ENCODE data around the gene PPP2R5B.

Gene PPP2R5B

DNA sequence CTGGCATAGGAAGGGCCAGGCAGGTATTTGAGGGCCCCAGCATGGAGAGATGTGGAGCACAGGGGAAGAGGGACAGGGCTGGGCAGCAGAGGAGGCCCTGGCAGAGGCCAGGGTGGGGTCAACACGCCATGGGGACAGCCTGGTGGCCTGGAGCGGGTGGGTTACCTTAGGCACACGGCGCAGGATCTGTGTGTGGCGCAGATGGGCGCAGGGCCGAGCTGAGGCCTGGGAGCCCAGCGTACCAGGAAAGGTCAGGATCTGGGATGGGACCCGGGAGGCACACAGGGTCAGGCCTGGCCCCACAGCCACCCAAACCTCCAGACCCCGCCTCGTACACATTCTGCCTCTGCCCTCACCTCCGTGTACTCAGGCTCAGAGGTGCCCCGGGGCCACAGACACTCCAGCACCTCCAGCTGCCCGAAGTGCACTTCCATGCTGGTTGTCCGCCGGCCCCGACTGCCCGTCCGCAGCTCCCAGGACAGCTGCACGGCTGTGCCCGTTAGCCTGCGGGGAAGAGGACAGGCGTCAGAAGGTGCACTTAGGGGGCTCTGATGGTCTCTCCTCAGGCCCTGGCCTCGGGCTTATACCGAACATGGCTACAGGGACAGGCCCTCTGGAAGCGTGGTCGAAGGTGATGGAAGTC, 13.9 kb upstream of the PPP2R5B start:
- no peak overlapping the region for H3K27ac ChIP-seq
- no peak overlapping the region for H3K4me3 ChIP-seq
- no peaks in the 10 kb centered on the region for H3K9me3 ChIP-seq (ENCODE audit: low read depth, low read length)
- TF ChIP-seq FOXP2 (optimal IDR thresholded peaks at IDR 0.05; ENCODE audit: control extremely low read depth, extremely low read length, insufficient read depth) (no peak), EZH2 (IDR thresholded peaks at IDR 0.05) (no peak), POLR2AphosphoS5 (IDR thresholded peaks at IDR 0.05; ENCODE audit: borderline replicate concordance, low read depth, low read length) (no peak)
- no peaks in the 10 kb centered on the region; the same call in 1 of the 2 replicates for H3K36me3 ChIP-seq (ENCODE audit: insufficient read depth, low read length)
- DNase-seq (ENCODE audit: low read depth, low spot score), result no peak
- no peak overlapping the region for H3K9ac ChIP-seq (ENCODE audit: insufficient read length)

DNA sequence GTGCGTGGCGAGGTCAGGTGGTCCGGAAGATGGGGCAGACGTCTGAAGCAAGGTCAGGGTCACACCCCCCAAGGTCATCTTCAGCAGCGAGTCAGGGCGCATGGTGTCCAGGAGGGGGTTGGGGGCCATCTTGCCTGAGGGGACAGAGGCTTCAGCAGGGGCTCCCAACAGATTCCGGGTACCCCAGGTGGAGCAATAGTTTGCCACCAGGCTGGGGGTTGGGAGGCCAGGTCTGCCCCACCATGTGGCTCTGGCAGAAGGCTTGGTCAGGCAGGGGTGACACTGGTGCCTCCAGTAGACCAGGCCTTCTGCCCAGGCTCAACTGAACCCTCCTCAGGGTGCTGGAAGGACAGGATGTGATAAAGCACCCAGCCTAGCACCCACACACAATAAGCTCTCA, 13.3 kb upstream of the PPP2R5B start:
- TF ChIP-seq EZH2 (IDR thresholded peaks at IDR 0.05) (no peak), FOXP2 (optimal IDR thresholded peaks at IDR 0.05; ENCODE audit: control extremely low read depth, extremely low read length, insufficient read depth) (no peak), POLR2AphosphoS5 (IDR thresholded peaks at IDR 0.05; ENCODE audit: borderline replicate concordance, low read depth, low read length) (no peak)
- no peak for DNase-seq (ENCODE audit: low read depth, low spot score)
- H3K27ac ChIP-seq, result no peak overlapping the region
- no peaks in the 10 kb centered on the region for H3K9me3 ChIP-seq (ENCODE audit: low read depth, low read length)
- no peak overlapping the region for H3K9ac ChIP-seq (ENCODE audit: insufficient read length)
- H3K36me3 ChIP-seq (ENCODE audit: insufficient read depth, low read length), result no peaks in the 10 kb centered on the region; the same call in 1 of the 2 replicates
- no peak overlapping the region for H3K4me3 ChIP-seq

DNA sequence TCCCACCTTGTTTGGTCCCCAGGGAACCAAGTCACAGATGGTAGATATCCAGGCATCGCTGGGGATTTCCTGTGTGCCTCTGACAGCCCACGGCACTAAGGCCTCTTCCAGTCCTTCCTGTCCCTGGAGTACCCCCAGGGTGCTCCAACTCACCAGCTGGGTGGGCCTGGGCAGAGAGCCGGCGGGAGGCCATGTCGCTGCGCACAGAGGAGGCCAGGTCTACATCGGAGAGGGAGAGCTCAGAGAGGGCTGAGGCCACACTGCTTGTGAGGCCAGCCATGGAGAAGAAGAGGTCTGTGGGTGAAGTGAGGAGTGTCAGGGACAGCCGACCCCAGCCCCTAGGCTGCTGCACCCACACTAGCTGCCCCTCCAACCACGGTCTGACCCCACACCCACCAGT, 12.8 kb upstream of the PPP2R5B start:
- no peak overlapping the region for H3K9ac ChIP-seq (ENCODE audit: insufficient read length)
- no peaks in the 10 kb centered on the region for H3K9me3 ChIP-seq (ENCODE audit: low read depth, low read length)
- no peak for DNase-seq (ENCODE audit: low read depth, low spot score)
- no peak overlapping the region for H3K27ac ChIP-seq
- no peaks in the 10 kb centered on the region; the same call in 1 of the 2 replicates for H3K36me3 ChIP-seq (ENCODE audit: insufficient read depth, low read length)
- no peak overlapping the region for H3K4me3 ChIP-seq
- TF ChIP-seq POLR2AphosphoS5 (IDR thresholded peaks at IDR 0.05; ENCODE audit: borderline replicate concordance, low read depth, low read length), result no peak

DNA sequence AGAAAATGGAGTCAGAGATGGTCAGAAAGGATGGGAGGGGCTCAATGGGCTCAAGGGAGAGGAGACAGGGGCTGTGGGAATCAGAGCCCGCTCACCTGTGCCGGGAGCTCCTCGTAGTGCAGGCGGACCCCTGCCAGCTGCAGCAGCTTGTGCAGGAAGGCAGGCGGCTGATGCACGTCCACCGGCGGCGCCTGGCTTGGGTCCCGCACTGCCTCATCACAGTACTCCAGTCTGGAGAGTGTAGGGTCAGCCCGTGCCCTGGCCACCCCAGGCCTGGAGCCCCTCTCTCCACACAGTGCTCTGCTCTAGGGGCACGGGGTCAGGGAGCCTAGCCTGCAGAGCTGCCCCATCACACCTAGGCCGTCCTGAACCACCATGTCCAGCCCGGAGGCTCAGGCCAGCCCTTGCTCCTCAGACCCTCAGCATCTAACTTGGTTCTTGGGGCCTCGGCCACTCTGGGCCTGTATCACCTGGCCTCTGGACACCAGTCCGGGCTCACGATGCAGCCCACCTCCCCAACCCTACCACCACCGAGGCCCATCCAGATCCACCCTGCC, 11.2 kb upstream of the PPP2R5B start:
- no peaks in the 10 kb centered on the region; the same call in 1 of the 2 replicates for H3K36me3 ChIP-seq (ENCODE audit: insufficient read depth, low read length)

DNA sequence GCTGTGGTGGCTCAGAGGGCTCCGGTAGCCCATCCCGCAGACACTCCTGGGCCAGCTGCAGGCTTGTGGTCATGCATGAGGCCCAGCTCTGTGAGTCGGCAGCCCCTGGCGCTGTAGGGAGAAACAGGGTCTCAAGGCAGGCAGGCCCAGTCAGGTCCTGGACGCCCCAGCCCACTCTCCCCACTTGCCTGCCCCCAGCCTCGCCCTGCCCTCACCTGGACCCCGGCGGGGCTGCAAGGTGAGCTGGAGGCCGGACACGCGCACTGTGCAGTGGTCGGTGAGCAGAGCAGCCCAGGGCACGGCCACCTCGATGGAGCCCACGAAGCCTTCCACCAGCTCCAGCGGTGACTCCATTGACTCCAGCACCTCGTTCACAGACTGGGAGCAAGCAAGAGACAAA, 10.4 kb upstream of the PPP2R5B start:
- Histone ChIP-seq H3K9ac (ENCODE audit: insufficient read length) (no peak overlapping the region), H3K9me3 (ENCODE audit: low read depth, low read length) (no peaks in the 10 kb centered on the region), H3K4me3 (no peak overlapping the region), H3K36me3 (ENCODE audit: insufficient read depth, low read length) (no peaks in the 10 kb centered on the region; the same call in 1 of the 2 replicates), H3K27ac (no peak overlapping the region)
- no peak for DNase-seq (ENCODE audit: low read depth, low spot score)
- TF ChIP-seq POLR2AphosphoS5 (IDR thresholded peaks at IDR 0.05; ENCODE audit: borderline replicate concordance, low read depth, low read length) (no peak), EZH2 (IDR thresholded peaks at IDR 0.05) (no peak), FOXP2 (optimal IDR thresholded peaks at IDR 0.05; ENCODE audit: control extremely low read depth, extremely low read length, insufficient read depth) (no peak)

More for the DNA sequence above, 11.2 kb upstream of the PPP2R5B start:
- no peak overlapping the region for H3K4me3 ChIP-seq
- no peak overlapping the region for H3K27ac ChIP-seq
- no peak overlapping the region for H3K9ac ChIP-seq (ENCODE audit: insufficient read length)
- no peaks in the 10 kb centered on the region for H3K9me3 ChIP-seq (ENCODE audit: low read depth, low read length)
- no peak for DNase-seq (ENCODE audit: low read depth, low spot score)
- TF ChIP-seq POLR2AphosphoS5 (IDR thresholded peaks at IDR 0.05; ENCODE audit: borderline replicate concordance, low read depth, low read length) (no peak), FOXP2 (optimal IDR thresholded peaks at IDR 0.05; ENCODE audit: control extremely low read depth, extremely low read length, insufficient read depth) (no peak), EZH2 (IDR thresholded peaks at IDR 0.05) (no peak)

DNA sequence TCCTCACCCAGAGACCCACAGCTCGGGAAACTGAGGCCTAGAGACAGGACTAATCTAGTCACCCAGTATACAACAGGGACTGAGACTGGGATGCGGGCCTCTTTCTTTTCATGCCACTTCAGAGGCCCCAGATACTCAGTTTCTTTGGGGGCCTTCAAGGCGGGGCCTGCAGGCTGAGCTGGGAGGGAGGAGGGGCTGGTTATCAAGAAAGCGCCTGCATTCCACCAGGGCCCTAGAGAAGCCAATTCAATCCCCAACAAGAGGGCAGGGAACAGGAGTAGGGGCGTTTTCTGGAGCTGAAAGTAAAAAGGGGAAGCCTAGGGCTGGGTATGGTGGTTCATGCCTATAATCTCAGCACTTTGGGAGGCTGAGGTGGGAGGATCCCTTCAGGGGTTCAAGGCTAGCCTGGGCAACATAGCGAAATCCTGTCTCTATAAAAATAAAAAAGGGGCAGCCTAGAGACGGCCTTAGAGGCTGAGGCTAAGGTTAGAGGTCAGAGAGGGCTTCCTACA, 9.1 kb upstream of the PPP2R5B start:
- Histone ChIP-seq H3K9me3 (ENCODE audit: low read depth, low read length) (no peaks in the 10 kb centered on the region), H3K9ac (ENCODE audit: insufficient read length) (peak overlapping the region; percentile 20), H3K4me3 (peak overlapping the region; percentile 82), H3K36me3 (ENCODE audit: insufficient read depth, low read length) (no peaks in the 10 kb centered on the region; the same call in 1 of the 2 replicates), H3K27ac (no peak overlapping the region)
- no peak for DNase-seq (ENCODE audit: low read depth, low spot score)
- TF ChIP-seq POLR2AphosphoS5 (IDR thresholded peaks at IDR 0.05; ENCODE audit: borderline replicate concordance, low read depth, low read length) (no peak), EZH2 (IDR thresholded peaks at IDR 0.05) (no peak)

DNA sequence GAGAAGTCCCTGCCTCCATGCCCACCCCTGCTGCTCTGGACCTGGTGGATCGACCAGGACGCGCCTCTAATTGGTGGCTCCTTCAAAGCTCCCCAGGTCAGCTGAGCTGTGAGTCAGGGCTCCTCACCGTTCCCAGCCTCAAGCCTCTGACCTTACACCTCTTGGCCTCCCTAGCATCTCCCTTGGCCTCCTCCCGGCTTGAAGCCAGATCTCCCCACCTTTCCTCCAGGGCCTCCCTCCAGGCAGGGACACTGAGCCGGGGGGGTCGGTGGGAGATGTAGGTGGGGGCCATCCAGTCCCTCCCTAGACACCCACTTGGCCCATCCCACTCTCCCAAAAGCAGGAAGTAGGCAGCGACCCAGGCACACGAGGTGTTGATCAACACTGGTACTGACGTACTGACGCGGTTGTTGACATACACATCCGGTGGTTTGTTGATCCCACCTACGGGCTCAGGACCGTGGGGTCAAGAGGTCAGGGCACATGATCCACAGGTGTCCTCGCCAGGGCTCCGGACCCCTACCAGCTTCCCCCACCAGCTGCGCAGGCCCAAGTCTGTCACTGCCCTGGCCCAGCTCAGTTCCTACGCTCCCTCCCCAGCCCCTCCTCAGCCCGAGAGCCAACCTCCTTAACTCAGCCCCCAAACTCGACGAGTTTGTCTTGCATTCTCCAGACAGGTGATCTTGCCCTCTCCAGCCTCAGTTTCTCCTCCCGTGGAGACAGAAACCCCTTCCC, 8.3 kb upstream of the PPP2R5B start:
- peak overlapping the region; percentile 89 for H3K9ac ChIP-seq (ENCODE audit: insufficient read length)
- no peak overlapping the region for H3K27ac ChIP-seq
- DNase-seq (ENCODE audit: low read depth, low spot score), result no peak
- TF ChIP-seq FOXP2 (optimal IDR thresholded peaks at IDR 0.05; ENCODE audit: control extremely low read depth, extremely low read length, insufficient read depth) (peak; percentile 16), EZH2 (IDR thresholded peaks at IDR 0.05) (no peak)
- peak overlapping the region; percentile 82 for H3K4me3 ChIP-seq
- H3K36me3 ChIP-seq (ENCODE audit: insufficient read depth, low read length), result no peaks in the 10 kb centered on the region; the same call in 1 of the 2 replicates
- no peaks in the 10 kb centered on the region for H3K9me3 ChIP-seq (ENCODE audit: low read depth, low read length)

DNA sequence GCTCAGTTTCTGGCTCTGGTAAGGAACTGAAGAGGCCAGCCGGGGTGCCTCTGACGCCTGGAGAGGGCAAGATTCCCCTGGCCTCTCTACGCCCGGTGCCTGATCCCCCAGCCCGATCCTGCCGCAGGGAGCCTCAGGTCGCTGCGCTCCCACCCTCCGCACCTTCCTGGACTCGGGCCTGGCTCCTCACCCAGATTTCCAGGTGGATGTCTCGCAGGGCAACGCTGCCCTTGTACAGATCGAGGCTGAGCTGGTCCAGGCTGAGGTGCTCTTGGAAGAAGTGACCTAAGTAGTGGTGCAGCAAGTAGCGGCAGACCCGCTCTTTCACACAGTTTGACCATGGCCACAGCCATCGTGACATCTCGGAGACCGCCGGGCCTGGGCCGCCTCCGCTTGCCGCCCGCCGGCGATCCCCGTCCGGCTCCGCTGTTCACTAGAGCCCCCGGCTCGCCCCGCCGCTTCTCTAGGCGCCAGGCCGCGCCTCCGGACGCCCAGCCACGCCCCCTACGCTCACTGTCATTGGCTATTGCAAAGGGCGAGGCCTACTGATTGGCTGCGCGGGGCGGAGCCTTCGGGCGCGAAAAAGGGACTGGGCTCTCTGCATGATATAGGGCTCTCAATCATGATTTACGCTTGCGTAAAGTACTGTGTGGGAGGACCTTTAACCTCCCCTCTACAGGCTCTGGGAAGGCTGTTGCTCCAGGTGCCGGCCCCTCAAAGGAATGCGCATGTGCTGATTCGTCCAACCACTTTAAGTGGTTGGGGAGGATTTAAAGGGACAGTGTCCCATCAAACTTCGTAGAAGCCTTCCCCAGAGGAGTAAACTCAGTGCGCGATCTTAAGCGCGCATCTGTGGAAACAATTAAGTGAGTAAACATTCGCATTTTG, 7.5 kb upstream of the PPP2R5B start, which contains the start of gene ATG2A:
Gene ATG2A (minus strand): TSS at position 435 of the 888 bp plus-strand sequence. CDS start 74 bp downstream, at position 361.
- Histone ChIP-seq H3K9ac (ENCODE audit: insufficient read length) (peak within 1 kb of the TSS; percentile 89), H3K36me3 (ENCODE audit: insufficient read depth, low read length) (no peaks in the 10 kb centered on the region), H3K27ac (peak within 1 kb of the TSS; percentile 90), H3K9me3 (ENCODE audit: low read depth, low read length) (no peaks in the 10 kb centered on the region), H3K4me3 (peak within 1 kb of the TSS; percentile 82)
- DNase-seq (ENCODE audit: low read depth, low spot score), result peak; percentile 99
- peak; percentile 80; the same call in 1 of the 2 replicates for TF ChIP-seq POLR2AphosphoS5 (IDR thresholded peaks at IDR 0.05; ENCODE audit: borderline replicate concordance, low read depth, low read length)
- TF ChIP-seq FOXP2 (optimal IDR thresholded peaks at IDR 0.05; ENCODE audit: control extremely low read depth, extremely low read length, insufficient read depth), result no peak
- TF ChIP-seq EZH2 (IDR thresholded peaks at IDR 0.05), result no peak
